ENCODE results near the gene REX1BD. TPM values are rescaled to one million over a fixed set of nuclear protein-coding genes. Genes with fewer than 3 reads are reported as not detected.
A peak's percentile ranks its signal among the peaks of the same experiment; 100 is the strongest.

Gene REX1BD
- polyA plus RNA-seq, 1 donor from 2014 or later = 214 TPM

- H3K79me2 ChIP-seq (replicated peaks; ENCODE audit: insufficient read depth, low read length) = no peaks in the 10 kb centered on the region
- H3K27me3 ChIP-seq (ENCODE audit: insufficient read depth, low read depth, low read length) = no peaks in the 10 kb centered on the region
- H2AFZ ChIP-seq (ENCODE audit: low read depth, low read length) = peak overlapping the region; percentile 78
- H3K36me3 ChIP-seq (ENCODE audit: insufficient read depth, low read length) = no peaks in the 10 kb centered on the region
- peak overlapping the region; percentile 75 for H3K27ac ChIP-seq (ENCODE audit: low read length)
- H3F3A ChIP-seq (ENCODE audit: insufficient read depth, low read length, poor library complexity, severe bottlenecking) = no peaks in the 10 kb centered on the region
- no peaks in the 10 kb centered on the region for H4K20me1 ChIP-seq (ENCODE audit: insufficient read depth)
- H3K9me3 ChIP-seq (ENCODE audit: low read length) = no peaks in the 10 kb centered on the region
- TF ChIP-seq SMC3 (conservative IDR thresholded peaks at IDR 0.05; ENCODE audit: poor library complexity) (no peak), POLR2AphosphoS5 (IDR thresholded peaks at IDR 0.05) (no peak), MXI1 (conservative IDR thresholded peaks at IDR 0.05; ENCODE audit: poor library complexity, severe bottlenecking) (peak; percentile 95), REST (IDR thresholded peaks at IDR 0.05; ENCODE audit: borderline replicate concordance) (peak; percentile 56)
- peak overlapping the region; percentile 88 for H3K4me3 ChIP-seq (ENCODE audit: low read length)
- H3K4me2 ChIP-seq (ENCODE audit: low read length) = peak overlapping the region; percentile 83
- no peaks in the 10 kb centered on the region for H3K9me2 ChIP-seq (ENCODE audit: insufficient read depth, low read length)
- peak overlapping the region; percentile 86 for H3K9ac ChIP-seq (ENCODE audit: low read length)
Observed at GRCh38 chr19:18589380-18590272, 1.0 kb downstream of the REX1BD start.

- Histone ChIP-seq H3K9me2 (ENCODE audit: insufficient read depth, low read length) (no peaks in the 10 kb centered on the region), H2AFZ (ENCODE audit: low read depth, low read length) (peak overlapping the region; percentile 19), H3K27me3 (ENCODE audit: insufficient read depth, low read depth, low read length) (no peaks in the 10 kb centered on the region), H3F3A (ENCODE audit: insufficient read depth, low read length, poor library complexity, severe bottlenecking) (no peaks in the 10 kb centered on the region), H3K4me2 (ENCODE audit: low read length) (peak overlapping the region; percentile 56), H3K36me3 (ENCODE audit: insufficient read depth, low read length) (no peaks in the 10 kb centered on the region), H3K9me3 (ENCODE audit: low read length) (no peaks in the 10 kb centered on the region), H3K9ac (ENCODE audit: low read length) (peak overlapping the region; percentile 86), H4K20me1 (ENCODE audit: insufficient read depth) (no peaks in the 10 kb centered on the region), H3K4me3 (ENCODE audit: low read length) (peak overlapping the region; percentile 88), H3K27ac (ENCODE audit: low read length) (peak overlapping the region; percentile 75), H3K79me2 (replicated peaks; ENCODE audit: insufficient read depth, low read length) (no peaks in the 10 kb centered on the region)
- TF ChIP-seq RAD21 (conservative IDR thresholded peaks at IDR 0.05) (peak; percentile 76), MXI1 (conservative IDR thresholded peaks at IDR 0.05; ENCODE audit: poor library complexity, severe bottlenecking) (peak; percentile 46), POLR2AphosphoS5 (IDR thresholded peaks at IDR 0.05) (no peak), REST (IDR thresholded peaks at IDR 0.05; ENCODE audit: borderline replicate concordance) (no peak), SMC3 (conservative IDR thresholded peaks at IDR 0.05; ENCODE audit: poor library complexity) (peak; percentile 87), CTCF (IDR thresholded peaks at IDR 0.05; ENCODE audit: poor library complexity, severe bottlenecking) (peak; percentile 91), EZH2 (IDR thresholded peaks at IDR 0.05; ENCODE audit: borderline replicate concordance, insufficient read depth, low read length, poor library complexity, severe bottlenecking) (no peak), TAF1 (IDR thresholded peaks at IDR 0.05; ENCODE audit: low read depth) (no peak), EP300 (conservative IDR thresholded peaks at IDR 0.05; ENCODE audit: poor library complexity, severe bottlenecking) (no peak)
Observed at GRCh38 chr19:18590273-18591272, 2.0 kb downstream of the REX1BD start.
